ENCODE results near the gene DTNBP1.
"Not testable (repeated sequence)": the region's sequence is repeated elsewhere in the genome, so short reads cannot be mapped to it uniquely, and the experiment has no call there.

Gene DTNBP1

DNA sequence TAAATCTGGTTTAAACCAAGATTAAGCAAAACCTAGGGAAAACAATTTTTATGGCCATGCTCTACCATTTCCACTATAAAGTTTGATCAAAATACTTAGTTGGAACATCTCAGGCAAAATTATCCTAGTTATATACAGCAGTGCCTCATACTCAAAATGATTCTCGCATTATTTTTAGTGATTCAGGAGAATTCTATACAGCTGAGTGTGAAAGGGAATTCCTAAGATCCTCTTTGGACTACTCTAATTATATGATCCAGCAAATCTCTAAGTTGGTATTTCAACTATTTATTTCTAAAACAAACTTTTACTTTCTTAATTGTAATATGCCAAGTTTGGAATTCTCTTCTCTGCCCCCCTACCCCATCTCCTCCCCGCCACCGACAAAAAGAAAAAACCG is 8.6 kb downstream of the DTNBP1 start:
- H3K4me3 ChIP-seq (ENCODE audit: low read length), result no peak overlapping the region
- TF ChIP-seq ZNF274 (IDR thresholded peaks at IDR 0.05; ENCODE audit: low read depth, low read length), result no peak

DNA sequence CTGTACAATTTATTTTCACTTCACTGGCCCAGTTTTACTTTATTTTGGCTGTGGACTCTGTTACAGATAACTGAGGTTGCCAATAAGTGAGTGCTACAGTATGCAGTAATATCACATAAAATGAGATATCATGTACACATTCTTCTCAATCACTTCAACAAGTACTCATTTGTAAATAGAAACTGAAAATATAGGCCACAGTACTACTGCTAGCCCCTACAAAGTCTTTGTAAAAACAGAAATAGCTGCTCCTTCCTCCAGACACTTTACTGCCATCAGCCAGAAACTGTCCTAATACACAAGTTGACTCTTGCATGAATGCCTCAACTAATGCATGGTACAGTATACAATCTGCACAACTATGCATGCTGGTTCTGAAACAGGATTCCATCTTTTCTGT is 9.2 kb downstream of the DTNBP1 start:
- TF ChIP-seq ZNF274 (IDR thresholded peaks at IDR 0.05; ENCODE audit: low read depth, low read length), result no peak
- no peak overlapping the region for H3K4me3 ChIP-seq (ENCODE audit: low read length)

DNA sequence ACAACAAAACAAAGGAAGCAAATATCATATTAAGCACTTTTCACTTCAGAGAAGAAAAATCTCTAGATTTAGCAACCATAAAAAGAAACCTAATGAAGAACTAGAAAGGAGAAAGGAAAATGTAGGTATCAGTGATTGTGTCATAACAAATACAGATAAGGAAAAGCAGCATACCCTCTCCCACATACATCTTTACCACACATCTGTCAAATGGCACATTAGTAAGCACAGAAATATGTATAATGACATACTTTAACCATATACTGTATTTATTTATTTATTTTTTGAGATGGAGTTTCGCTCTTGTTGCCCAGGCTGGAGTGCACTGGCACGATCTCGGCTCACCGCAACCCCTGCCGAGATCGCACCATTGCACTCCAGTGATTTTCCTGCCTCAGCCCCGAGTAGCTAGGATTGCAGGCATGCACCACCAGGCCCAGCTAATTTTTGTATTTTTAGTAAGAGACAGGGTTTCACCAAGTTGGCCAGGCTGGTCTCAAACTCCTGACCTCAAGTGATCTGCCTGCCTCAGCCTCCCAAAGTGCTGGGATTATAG is 12.7 kb downstream of the DTNBP1 start:
- H3K4me3 ChIP-seq (ENCODE audit: low read length), result not testable (repeated sequence)

DNA sequence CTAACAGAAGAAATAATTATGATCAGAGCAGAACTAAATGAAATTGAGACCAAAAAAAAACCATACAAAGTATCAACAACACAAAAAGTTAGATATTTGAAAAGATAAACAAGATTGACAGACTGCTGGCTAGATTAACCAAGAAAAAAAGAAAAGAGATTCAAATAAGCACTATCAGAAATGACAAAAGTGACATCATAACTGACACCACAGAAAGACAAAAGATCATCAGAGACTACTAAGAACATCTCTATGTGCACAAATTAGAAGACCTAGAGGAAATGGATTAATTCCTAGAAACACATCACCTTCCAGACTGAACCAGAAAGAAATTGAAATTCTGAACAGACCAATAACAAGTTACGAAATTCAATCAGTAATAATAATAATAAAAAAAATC is 17.9 kb downstream of the DTNBP1 start:
- no peak overlapping the region for H3K4me3 ChIP-seq (ENCODE audit: low read length)
- no peak for TF ChIP-seq ZNF274 (IDR thresholded peaks at IDR 0.05; ENCODE audit: low read depth, low read length)

DNA sequence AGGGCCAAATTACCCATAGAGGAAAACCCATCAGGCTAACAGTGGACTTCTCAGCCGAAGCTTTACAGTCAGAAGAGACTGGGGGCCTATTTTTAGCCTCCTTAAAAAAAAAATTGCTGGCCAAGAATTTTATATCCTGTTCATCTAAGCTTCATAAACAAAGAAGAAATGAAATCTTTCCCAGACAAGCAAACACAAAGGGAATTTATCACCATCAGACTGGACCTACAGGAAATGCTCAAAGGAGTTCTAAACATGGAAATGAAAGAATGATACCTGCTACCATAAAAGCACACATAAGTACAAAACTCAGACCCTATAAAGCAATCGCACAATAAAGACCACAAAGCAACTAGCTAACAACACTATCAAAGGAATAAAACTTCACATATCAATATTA is 19.3 kb downstream of the DTNBP1 start:
- TF ChIP-seq ZNF274 (IDR thresholded peaks at IDR 0.05; ENCODE audit: low read depth, low read length), result no peak
- H3K4me3 ChIP-seq (ENCODE audit: low read length), result no peak overlapping the region

DNA sequence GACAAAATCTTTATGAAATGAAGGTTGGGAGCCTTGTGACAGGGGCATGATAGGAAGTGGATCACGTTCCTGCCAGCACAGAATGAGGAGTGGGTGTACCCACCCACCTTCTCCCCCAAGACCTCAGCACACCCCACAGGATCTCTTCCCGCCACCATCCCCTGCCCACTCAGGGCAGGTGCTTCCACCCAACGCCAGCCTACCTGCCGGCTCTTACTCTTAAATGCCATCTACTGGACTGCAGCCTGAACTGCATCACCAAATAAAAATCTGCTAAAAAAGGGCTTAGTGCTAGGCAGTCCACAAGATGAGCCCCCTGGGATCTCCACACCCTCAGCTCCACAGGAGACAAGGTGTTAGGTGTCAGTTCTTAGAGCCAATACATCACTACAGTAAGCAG is 20.6 kb downstream of the DTNBP1 start:
- no peak overlapping the region for H3K4me3 ChIP-seq (ENCODE audit: low read length)
- TF ChIP-seq ZNF274 (IDR thresholded peaks at IDR 0.05; ENCODE audit: low read depth, low read length), result no peak

DNA sequence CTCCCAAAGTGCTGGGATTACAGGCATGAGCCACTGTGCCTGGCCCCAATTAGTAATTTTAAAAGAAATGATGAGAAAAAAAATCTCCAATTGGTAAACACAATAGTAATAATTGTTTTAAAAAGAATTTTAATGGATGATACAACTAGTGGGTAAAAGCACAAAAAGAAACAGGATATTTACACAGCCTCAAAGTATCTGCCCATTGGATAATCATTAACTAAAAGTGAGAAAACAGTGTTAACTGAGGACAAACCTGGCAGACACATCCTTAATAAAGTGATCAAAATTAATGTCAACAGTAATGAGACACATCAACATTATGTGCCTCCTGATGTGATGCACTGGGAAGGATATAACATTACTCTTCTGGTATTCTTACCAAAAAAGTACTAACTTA is 24.5 kb downstream of the DTNBP1 start:
- no peak for TF ChIP-seq ZNF274 (IDR thresholded peaks at IDR 0.05; ENCODE audit: low read depth, low read length)

DNA sequence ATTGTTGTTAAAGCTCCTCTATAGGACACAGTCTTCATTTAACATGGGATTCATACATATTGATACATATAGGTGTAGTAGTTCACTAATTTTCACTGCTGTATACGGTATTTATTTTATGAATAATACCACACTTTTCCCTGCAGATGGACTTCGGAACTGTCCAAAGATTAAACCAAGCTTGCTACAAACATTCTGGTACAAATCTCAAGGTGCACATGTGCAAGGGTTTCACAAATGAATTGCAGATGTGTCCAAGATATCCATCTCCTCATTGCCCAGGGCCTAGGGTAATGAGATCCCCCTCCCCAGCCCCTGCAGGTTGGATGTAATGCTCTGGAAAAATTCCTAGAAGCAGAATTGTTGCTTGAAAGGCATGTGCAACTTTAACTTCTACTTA is 31.4 kb downstream of the DTNBP1 start:
- no peak for TF ChIP-seq ZNF274 (IDR thresholded peaks at IDR 0.05; ENCODE audit: low read depth, low read length)
- H3K4me3 ChIP-seq (ENCODE audit: low read length), result no peak overlapping the region

More for the DNA sequence above, 24.5 kb downstream of the DTNBP1 start:
- no peak overlapping the region for H3K4me3 ChIP-seq (ENCODE audit: low read length)

DNA sequence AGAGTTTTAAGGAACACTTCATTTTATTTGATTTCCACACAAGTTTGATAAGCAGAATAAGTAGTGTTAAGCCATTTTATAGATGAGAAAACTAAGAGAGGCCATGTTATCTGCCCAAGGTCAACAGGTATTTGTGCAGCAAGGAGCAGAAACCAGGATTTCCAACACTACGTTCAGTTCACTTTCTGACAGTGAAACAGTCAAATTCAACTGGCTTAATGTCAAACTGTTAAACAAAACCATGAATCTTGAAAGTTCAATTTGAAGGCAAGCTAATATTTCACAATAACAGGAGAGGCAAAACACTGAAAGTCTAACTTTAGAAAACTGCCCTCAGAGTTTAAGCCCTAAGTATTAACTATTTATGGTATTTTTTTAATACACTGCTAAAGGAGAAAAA is 32.6 kb downstream of the DTNBP1 start:
- no peak for TF ChIP-seq ZNF274 (IDR thresholded peaks at IDR 0.05; ENCODE audit: low read depth, low read length)
- H3K4me3 ChIP-seq (ENCODE audit: low read length), result no peak overlapping the region

DNA sequence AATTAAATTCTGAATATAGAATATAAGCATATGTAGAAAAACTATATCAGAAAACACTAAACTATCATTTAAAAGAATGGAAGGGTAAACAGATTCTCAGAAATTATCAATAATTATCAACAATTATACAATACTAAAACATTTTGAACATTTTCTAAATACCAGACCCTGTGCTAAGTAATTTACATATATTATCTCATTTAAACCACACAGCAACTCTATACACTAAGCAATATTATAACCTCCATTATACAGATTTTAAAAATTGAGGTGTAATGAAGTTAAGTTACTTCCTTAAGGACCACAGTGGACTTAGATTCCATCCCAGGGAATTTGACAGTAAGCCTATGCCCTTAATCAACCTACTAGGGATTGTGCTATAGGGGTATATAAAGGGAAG is 33.3 kb downstream of the DTNBP1 start:
- no peak overlapping the region for H3K4me3 ChIP-seq (ENCODE audit: low read length)
- TF ChIP-seq ZNF274 (IDR thresholded peaks at IDR 0.05; ENCODE audit: low read depth, low read length), result no peak

DNA sequence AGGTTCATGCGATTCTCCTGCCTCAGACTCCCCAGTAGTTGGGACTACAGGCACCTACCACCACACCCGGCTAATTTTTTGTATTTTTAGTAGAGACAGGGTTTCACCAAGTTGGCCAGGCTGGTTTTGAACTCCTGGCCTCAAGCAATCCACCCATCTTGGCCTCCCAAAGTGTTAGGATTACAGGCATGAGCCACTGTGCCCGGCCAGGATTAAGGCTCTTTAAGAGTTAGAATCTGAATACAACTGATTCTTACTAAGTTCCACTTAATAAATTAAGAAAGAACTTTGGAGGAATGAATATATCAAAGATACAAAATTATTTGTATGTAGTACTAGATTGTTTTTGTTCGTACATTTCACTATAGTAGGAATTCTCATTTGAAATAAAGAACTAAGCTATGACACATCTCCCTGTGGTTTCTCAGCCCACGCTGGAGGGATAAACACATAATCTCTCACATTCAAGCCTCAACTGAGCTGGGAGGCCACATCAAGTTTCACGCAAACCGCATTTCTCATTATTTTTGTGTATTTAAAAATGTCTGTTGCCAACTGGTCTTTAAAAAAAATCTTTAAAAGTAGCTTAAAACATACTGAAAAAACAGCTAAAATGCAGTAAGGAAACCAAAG is 34.2 kb downstream of the DTNBP1 start:
- no peak for TF ChIP-seq ZNF274 (IDR thresholded peaks at IDR 0.05; ENCODE audit: low read depth, low read length)
- H3K4me3 ChIP-seq (ENCODE audit: low read length), result no peak overlapping the region

DNA sequence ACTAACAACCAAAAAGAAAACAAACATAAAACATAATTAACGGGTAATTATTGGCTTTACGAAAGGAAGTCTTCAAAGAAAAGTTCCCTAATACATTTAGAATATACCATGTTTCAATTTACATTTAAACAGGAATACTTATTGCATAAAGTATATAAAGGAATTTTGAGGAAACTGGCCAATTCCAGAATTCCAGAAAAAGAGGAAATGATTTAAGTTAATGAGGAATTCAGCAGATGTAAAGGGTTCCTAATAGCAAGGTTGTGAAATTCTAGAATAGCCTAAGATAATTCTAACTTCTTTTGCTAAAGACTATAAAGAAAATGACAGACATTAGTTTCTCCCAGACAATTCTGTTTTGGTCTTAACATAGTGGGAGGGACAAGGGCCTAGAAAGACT is 35.0 kb downstream of the DTNBP1 start:
- TF ChIP-seq ZNF274 (IDR thresholded peaks at IDR 0.05; ENCODE audit: low read depth, low read length), result no peak
- no peak overlapping the region for H3K4me3 ChIP-seq (ENCODE audit: low read length)

DNA sequence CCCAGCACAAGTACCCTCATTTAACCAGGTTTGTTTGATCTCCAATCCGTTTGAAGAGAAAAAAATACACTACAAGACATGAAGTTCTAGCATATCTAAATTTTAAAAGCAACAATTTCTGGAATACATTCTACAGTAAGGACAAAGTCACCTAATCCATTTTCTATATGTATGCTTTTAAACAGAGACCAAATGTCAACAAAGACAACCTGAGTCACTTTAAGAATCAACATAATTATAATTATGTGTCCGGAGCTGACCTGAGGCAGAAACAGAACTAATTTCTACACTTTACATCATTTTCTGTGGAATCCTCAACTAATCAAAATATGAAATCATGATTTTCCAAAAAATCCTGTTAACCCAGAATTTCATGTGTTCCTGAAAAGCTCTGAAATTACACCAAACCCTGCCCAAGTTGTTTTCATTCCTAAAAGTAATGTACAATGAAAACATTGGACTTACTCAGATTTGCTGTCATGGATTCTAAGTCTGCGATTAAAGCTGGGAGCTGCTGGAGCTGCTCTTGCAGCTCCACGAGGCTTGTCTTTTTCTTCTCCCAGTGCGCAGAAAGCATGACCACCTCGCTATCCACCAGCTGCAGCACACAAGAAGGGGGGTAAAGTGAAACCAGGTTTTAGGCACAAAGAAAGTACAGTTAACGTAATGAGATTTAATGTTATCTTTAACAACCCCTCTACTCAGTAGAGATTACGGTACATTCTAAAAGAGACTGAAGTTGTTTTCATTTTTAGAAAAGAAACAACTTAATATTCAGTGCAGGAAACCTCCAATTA is 35.8 kb downstream of the DTNBP1 start:
- no peak for TF ChIP-seq ZNF274 (IDR thresholded peaks at IDR 0.05; ENCODE audit: low read depth, low read length)
- H3K4me3 ChIP-seq (ENCODE audit: low read length), result no peak overlapping the region

DNA sequence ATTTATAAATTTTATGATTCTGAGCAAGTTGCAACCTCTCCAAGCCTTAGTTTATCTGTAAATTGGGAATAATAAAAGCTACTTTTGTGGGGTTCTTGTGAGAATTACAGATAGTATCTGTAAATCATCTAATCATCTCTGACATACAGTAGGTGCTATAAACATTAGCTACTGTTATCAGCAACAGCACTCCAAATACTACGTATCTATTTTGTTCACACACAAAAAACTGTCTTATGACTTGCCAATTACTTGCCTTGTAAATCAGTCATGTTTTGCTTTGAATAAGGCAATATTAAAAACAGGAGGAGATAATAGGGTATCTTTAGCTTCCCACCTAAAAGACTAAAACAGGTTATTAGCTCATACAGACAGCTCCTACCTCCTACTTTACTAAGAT is 36.7 kb downstream of the DTNBP1 start:
- no peak for TF ChIP-seq ZNF274 (IDR thresholded peaks at IDR 0.05; ENCODE audit: low read depth, low read length)

More for the DNA sequence above, 36.7 kb downstream of the DTNBP1 start:
- H3K4me3 ChIP-seq (ENCODE audit: low read length), result no peak overlapping the region
